H1 (cell line): Measurements from ENCODE around the gene CXCL3. TPM values are rescaled to one million over a fixed set of nuclear protein-coding genes. Genes with fewer than 3 reads are reported as not detected.
A peak's percentile ranks its signal among the peaks of the same experiment; 100 is the strongest.

Experiments used
- CHD2 ChIP-seq: IDR thresholded peaks from 2 replicates; pipeline ENCODE4 v1.6.1; 2012; ENCODE audit warnings: low read length, improper control_type of control experiment
- EP300 ChIP-seq, 2 experiments: IDR thresholded peaks; 1 replicate in 1 of 2; 2 replicates in 1 of 2; pipeline ENCODE4 v1.6.1; 2011 to 2012; ENCODE audit warnings: low read depth in 2 of 2, low read length in 2 of 2, mild to moderate bottlenecking in 2 of 2, borderline replicate concordance in 1 of 2, inconsistent platforms in 1 of 2, moderate library complexity in 1 of 2
- EZH2 ChIP-seq: fragments of 200-600 bp; sonication (generic); IDR thresholded peaks from 2 replicates; pipeline ENCODE4 v1.7.1; 2012; ENCODE audit warnings: low read depth, mild to moderate bottlenecking, moderate library complexity, low read length, inconsistent platforms; ENCODE audit not compliant: severe bottlenecking
- FOSL1 ChIP-seq: IDR thresholded peaks from 2 replicates; pipeline ENCODE4 v1.6.1; 2011; ENCODE audit warnings: mild to moderate bottlenecking, low read depth, low read length, moderate library complexity; ENCODE audit not compliant: insufficient read depth
- GABPA ChIP-seq: IDR thresholded peaks from 2 replicates; pipeline ENCODE4 v1.6.1; 2011; ENCODE audit warnings: mild to moderate bottlenecking, low read length, moderate library complexity, borderline replicate concordance; ENCODE audit not compliant: insufficient read depth
- HDAC2 ChIP-seq, 2 experiments: fragments of 300-600 bp in 1 of 2; sonication (generic) in 1 of 2; IDR thresholded peaks; 2 replicates each; pipeline ENCODE4 v1.6.1; 2011 to 2012; ENCODE audit warnings: low read depth in 2 of 2, low read length in 2 of 2, mild to moderate bottlenecking in 2 of 2, moderate library complexity in 2 of 2, borderline replicate concordance in 1 of 2, inconsistent platforms in 1 of 2
- KDM4A ChIP-seq: IDR thresholded peaks from one replicate; pipeline ENCODE4 v1.7.1; 2012; ENCODE audit warnings: low read depth, mild to moderate bottlenecking, moderate library complexity, low read length, inconsistent platforms; ENCODE audit not compliant: severe bottlenecking
- KDM5A ChIP-seq: fragments of 200-600 bp; IDR thresholded peaks from 2 replicates; pipeline ENCODE4 v1.7.1; 2012; ENCODE audit warnings: mild to moderate bottlenecking, low read length, inconsistent platforms, mixed read lengths
- NRF1 ChIP-seq: IDR thresholded peaks from 2 replicates; pipeline ENCODE4 v1.6.1; 2011; ENCODE audit warnings: mild to moderate bottlenecking, low read depth, low read length, improper control_type of control experiment
- POLR2A ChIP-seq, 2 experiments: IDR thresholded peaks; 1 replicate in 1 of 2; 2 replicates in 1 of 2; pipeline ENCODE4 v1.6.1; 2011; ENCODE audit warnings: low read depth in 2 of 2, low read length in 2 of 2, mild to moderate bottlenecking in 2 of 2; ENCODE audit errors: control extremely low read depth in 1 of 2
- POLR2AphosphoS5 ChIP-seq: IDR thresholded peaks from 2 replicates; pipeline ENCODE4 v1.6.1; 2011; ENCODE audit warnings: low read depth, low read length
- POU5F1 ChIP-seq: IDR thresholded peaks from 2 replicates; pipeline ENCODE4 v1.6.1; 2011; ENCODE audit warnings: low read depth, mild to moderate bottlenecking, low read length, moderate library complexity
- RAD21 ChIP-seq, 2 experiments: IDR thresholded peaks in 1 of 2; conservative IDR thresholded peaks in 1 of 2; 2 replicates each; pipeline ENCODE4 v1.6.1; 2011; ENCODE audit warnings: low read depth in 2 of 2, low read length in 2 of 2, improper control_type of control experiment in 1 of 2, inconsistent platforms in 1 of 2, mild to moderate bottlenecking in 1 of 2, moderate library complexity in 1 of 2
- RBBP5 ChIP-seq: IDR thresholded peaks from 2 replicates; pipeline ENCODE4 v1.7.1; 2012; ENCODE audit warnings: low read depth, mild to moderate bottlenecking, inconsistent platforms, low read length, moderate library complexity, borderline replicate concordance
- RXRA ChIP-seq: IDR thresholded peaks from 2 replicates; pipeline ENCODE4 v1.6.1; 2011; ENCODE audit warnings: low read depth, mild to moderate bottlenecking, low read length, moderate library complexity; ENCODE audit not compliant: insufficient read depth
- SIX5 ChIP-seq: IDR thresholded peaks from 2 replicates; pipeline ENCODE4 v1.6.1; 2011; ENCODE audit warnings: mild to moderate bottlenecking, low read depth, low read length
- TAF1 ChIP-seq: IDR thresholded peaks from 2 replicates; pipeline ENCODE4 v1.6.1; 2011; ENCODE audit warnings: mild to moderate bottlenecking, low read depth, low read length
- TAF7 ChIP-seq: optimal IDR thresholded peaks from 2 replicates; pipeline ENCODE3; 2011; ENCODE audit warnings: low read depth, mild to moderate bottlenecking, inconsistent platforms, low read length, moderate library complexity, borderline replicate concordance
- polyA plus RNA-seq, 7 experiments: library from polyadenylated mRNA; depleted of rRNA in 3 of 7; stranded (reverse) in 5 of 7; unstranded in 2 of 7; fragments of >200 nt in 5 of 7; fragments of 200-250 nt in 2 of 7; gene quantifications; 1 replicate in 5 of 7; 2 replicates in 1 of 7; 4 replicates in 1 of 7; pipeline versions ENCODE4 v1.2.1 to v1.2.3, GENCODE V29; 2011 to 2013; ENCODE audit warnings: missing spikeins in 2 of 7, mixed read lengths in 2 of 7
- total RNA-seq: library from RNA; stranded (reverse); fragmentation: NEBNext Ultra II Directional; extraction: Animal tissue kit (Norgen Biotek cat#: 25700); gene quantifications from 2 replicates; pipeline ENCODE4 v1.2.1, GENCODE V29; 2021
- TF ChIP-seq, protein P1 (sequence below), 3 experiments: IDR thresholded peaks; 1 replicate in 2 of 3; 2 replicates in 1 of 3; pipeline versions ENCODE4 v1.5.1 to v1.6.1; 2011; ENCODE audit warnings: low read length in 3 of 3, mild to moderate bottlenecking in 3 of 3, inconsistent platforms in 2 of 3, low read depth in 1 of 3, moderate library complexity in 1 of 3; ENCODE audit not compliant: insufficient read depth in 1 of 3; ENCODE audit errors: control extremely low read depth in 1 of 3

The CXCL3 gene
- total and polyA plus RNA-seq, 2 of the 8 experiments (the other 6 are each of a cell fraction or from before 2014, with no cell fraction given): 3.1 to 5.2 TPM

DNA sequence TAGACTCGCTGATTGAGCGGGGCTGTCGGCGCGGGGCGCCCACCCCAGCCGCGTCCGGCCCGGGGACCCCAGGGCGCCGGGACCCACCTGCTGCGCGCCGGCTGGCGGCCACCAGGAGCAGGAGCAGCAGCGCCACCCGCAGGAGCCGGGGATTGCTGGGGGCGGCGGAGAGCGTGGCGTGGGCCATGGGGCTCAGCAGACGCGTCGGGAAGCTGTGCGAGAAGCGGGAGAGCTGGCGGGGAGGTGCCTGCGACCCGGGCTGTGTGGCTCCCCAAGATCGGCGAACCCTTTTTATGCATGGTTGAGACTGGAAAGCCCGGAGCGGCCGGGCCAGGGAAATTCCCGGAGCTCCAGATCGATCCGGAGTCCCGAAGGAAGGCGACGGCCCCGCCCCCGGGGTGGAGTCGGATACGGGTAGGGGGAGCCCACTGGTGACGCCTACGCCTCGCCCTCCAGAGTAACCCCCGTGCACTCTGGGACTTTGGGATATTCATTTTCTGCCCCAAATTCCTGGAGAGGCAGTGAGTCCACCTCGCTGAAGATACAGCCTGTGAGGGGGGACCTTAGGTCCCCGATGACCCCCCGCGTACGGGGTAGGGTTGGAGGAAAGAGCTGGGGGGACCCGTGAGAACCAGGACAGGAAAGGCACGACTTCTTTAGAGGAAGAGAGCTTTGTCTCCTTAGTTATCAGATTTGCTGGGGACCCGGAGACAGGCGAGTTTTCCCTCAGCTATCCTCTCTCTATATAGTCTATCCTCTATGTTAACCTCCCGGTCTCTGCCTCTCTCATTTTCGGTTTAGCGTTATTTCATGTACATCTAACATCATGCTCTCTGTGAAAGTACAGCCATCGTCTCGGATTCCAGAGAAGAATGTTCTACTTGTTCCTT is at the start of gene CXCL3 (continued):
- TF ChIP-seq GABPA (no peak), KDM4A (peak; percentile 93), RAD21 (IDR thresholded peaks at IDR 0.05 in 1 of 2, conservative IDR thresholded peaks at IDR 0.05 in 1 of 2; ENCODE audit: low read depth in 2 of 2, low read length in 2 of 2) (peak in 1 of 2 experiments; percentile 28; a peak in 1 of 4 replicates), RXRA (no peak), CHD2 (no peak), KDM5A (peak; percentile 34; the same call in 1 of the 2 replicates), TAF1 (peak; percentile 60; the same call in 1 of the 2 replicates), FOSL1 (no peak), HDAC2 (IDR thresholded peaks at IDR 0.05; ENCODE audit: borderline replicate concordance in 1 of 2, low read depth in 2 of 2, low read length in 2 of 2) (0 out of 4 replicates have a peak, but pooled peaks of 1 of the 2 experiments have one; percentile 54), POU5F1 (no peak), SIX5 (no peak), TAF7 (peak; percentile 39), POLR2AphosphoS5 (peak; percentile 44; the same call in 1 of the 2 replicates), EZH2 (no peak), RBBP5 (peak; percentile 75; the same call in 1 of the 2 replicates), POLR2A (IDR thresholded peaks at IDR 0.05; ENCODE audit: control extremely low read depth in 1 of 2, low read depth in 2 of 2, low read length in 2 of 2) (peak in 1 of 2 experiments; percentile 64; a peak in 2 of 3 replicates), EP300 (IDR thresholded peaks at IDR 0.05; ENCODE audit: borderline replicate concordance in 1 of 2, low read depth in 2 of 2, low read length in 2 of 2) (no peak), NRF1 (no peak)
- TF ChIP-seq, protein P1, sequence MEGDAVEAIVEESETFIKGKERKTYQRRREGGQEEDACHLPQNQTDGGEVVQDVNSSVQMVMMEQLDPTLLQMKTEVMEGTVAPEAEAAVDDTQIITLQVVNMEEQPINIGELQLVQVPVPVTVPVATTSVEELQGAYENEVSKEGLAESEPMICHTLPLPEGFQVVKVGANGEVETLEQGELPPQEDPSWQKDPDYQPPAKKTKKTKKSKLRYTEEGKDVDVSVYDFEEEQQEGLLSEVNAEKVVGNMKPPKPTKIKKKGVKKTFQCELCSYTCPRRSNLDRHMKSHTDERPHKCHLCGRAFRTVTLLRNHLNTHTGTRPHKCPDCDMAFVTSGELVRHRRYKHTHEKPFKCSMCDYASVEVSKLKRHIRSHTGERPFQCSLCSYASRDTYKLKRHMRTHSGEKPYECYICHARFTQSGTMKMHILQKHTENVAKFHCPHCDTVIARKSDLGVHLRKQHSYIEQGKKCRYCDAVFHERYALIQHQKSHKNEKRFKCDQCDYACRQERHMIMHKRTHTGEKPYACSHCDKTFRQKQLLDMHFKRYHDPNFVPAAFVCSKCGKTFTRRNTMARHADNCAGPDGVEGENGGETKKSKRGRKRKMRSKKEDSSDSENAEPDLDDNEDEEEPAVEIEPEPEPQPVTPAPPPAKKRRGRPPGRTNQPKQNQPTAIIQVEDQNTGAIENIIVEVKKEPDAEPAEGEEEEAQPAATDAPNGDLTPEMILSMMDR (IDR thresholded peaks at IDR 0.05; ENCODE audit: control extremely low read depth in 1 of 3, insufficient read depth in 1 of 3, low read depth in 1 of 3, low read length in 3 of 3): peak in 2 of 3 experiments; percentile 1 to 26; a peak in 3 of 4 replicates
